Upper lobe of right lung (tissue), 1 donor: Measurements from ENCODE around the gene TMOD1. TPM values are rescaled to one million over a fixed set of nuclear protein-coding genes. Genes with fewer than 3 reads are reported as not detected.

Experiments
- ATAC-seq: fragments of 200-7000 bp; cut with Tn5 transposase; one replicate; pipeline ENCODE4 v1.9.1; 2020; ENCODE audit warnings: mild to moderate bottlenecking, moderate library complexity
- DNase-seq: peaks from one replicate; pipeline ENCODE4 v3.0.0-alpha.2; 2020
- H3K27ac ChIP-seq: fragments of 200-600 bp; one replicate; pipeline ENCODE4 v1.8.0; 2022
- H3K27me3 ChIP-seq: fragments of 200-600 bp; one replicate; pipeline ENCODE4 v1.8.0; 2022; ENCODE audit warnings: mild to moderate bottlenecking
- H3K36me3 ChIP-seq: fragments of 200-600 bp; one replicate; pipeline ENCODE4 v1.8.0; 2022
- H3K4me1 ChIP-seq: fragments of 200-600 bp; one replicate; pipeline ENCODE4 v1.8.0; 2022
- H3K4me3 ChIP-seq: fragments of 200-600 bp; one replicate; pipeline ENCODE4 v1.8.0; 2022; ENCODE audit warnings: mild to moderate bottlenecking
- H3K9me3 ChIP-seq: fragments of 200-600 bp; one replicate; pipeline ENCODE4 v1.8.0; 2022
- CTCF ChIP-seq: fragments of 200-600 bp; IDR thresholded peaks from one replicate; pipeline ENCODE4 v1.8.0; 2022; ENCODE audit warnings: antibody characterized with exemption
- intact Hi-C: fragments of 100-400 bp; cut with DNase I; formaldehyde crosslinking; loops from one replicate; pipeline ENCODE4 v1.11.0; 2022
- total RNA-seq: library from RNA; stranded (reverse); fragmentation: NEBNext Ultra II Directional; extraction: Animal tissue kit (Norgen Biotek cat#: 25700); gene quantifications from one replicate; pipeline ENCODE4 v1.2.1, GENCODE V29; 2021
- donor health status: DM: no; HTN: yes; CAD: no; lungs with severe emphysema.

Gene TMOD1
- total RNA-seq, 1 donor from 2014 or later: 11.3 TPM

GRCh38 chr9:97625620-97626019, 124.2 kb downstream of the TMOD1 start:
- ATAC-seq: no peak
- Histone ChIP-seq H3K9me3 (no peaks in the 10 kb centered on the region), H3K4me3 (no peak overlapping the region), H3K36me3 (peaks cover 39% of the 10 kb centered on the region), H3K27ac (no peak overlapping the region), H3K27me3 (no peaks in the 10 kb centered on the region), H3K4me1 (peaks cover 4% of the 10 kb centered on the region)
- DNase-seq: no peak
- intact Hi-C loops: no loop called here
- TF ChIP-seq CTCF: no peak

- DNase-seq (no peak), ATAC-seq (no peak)
- Histone ChIP-seq H3K4me3 (peak overlapping the region; percentile 9), H3K36me3 (peaks cover 25% of the 10 kb centered on the region), H3K9me3 (no peaks in the 10 kb centered on the region), H3K27me3 (no peaks in the 10 kb centered on the region), H3K27ac (peak overlapping the region; percentile 12), H3K4me1 (peaks cover 17% of the 10 kb centered on the region)
- TF ChIP-seq CTCF: no peak
- intact Hi-C loops: no loop called here
Measured at GRCh38 chr9:97627624-97628023, 126.2 kb downstream of the TMOD1 start.

GRCh38 chr9:97628668-97629067, 127.2 kb downstream of the TMOD1 start:
- no peak for DNase-seq
- Histone ChIP-seq H3K4me3 (no peak overlapping the region), H3K27ac (no peak overlapping the region), H3K9me3 (no peaks in the 10 kb centered on the region), H3K27me3 (no peaks in the 10 kb centered on the region), H3K36me3 (peaks cover 17% of the 10 kb centered on the region), H3K4me1 (peaks cover 17% of the 10 kb centered on the region)
- ATAC-seq: no peak
- intact Hi-C loops: no loop called here
- TF ChIP-seq CTCF: no peak

- no peak overlapping the region for H3K27ac ChIP-seq
Measured at GRCh38 chr9:97629156-97629555, 127.7 kb downstream of the TMOD1 start.

GRCh38 chr9:97630591-97630990, 129.1 kb downstream of the TMOD1 start:
- no peak overlapping the region for H3K27ac ChIP-seq
- no peak for TF ChIP-seq CTCF
- DNase-seq (no peak), ATAC-seq (no peak)
- no peaks in the 10 kb centered on the region for H3K9me3 ChIP-seq
- H3K4me1 ChIP-seq: peaks cover 29% of the 10 kb centered on the region
- H3K36me3 ChIP-seq: peaks cover 2% of the 10 kb centered on the region
- intact Hi-C loops: no loop called here
- H3K4me3 ChIP-seq: no peak overlapping the region
- no peaks in the 10 kb centered on the region for H3K27me3 ChIP-seq

More at GRCh38 chr9:97629156-97629555, 127.7 kb downstream of the TMOD1 start:
- DNase-seq (no peak), ATAC-seq (no peak)
- H3K4me3 ChIP-seq: no peak overlapping the region
- H3K36me3 ChIP-seq: peaks cover 12% of the 10 kb centered on the region
- H3K27me3 ChIP-seq: no peaks in the 10 kb centered on the region
- intact Hi-C loops: no loop called here
- H3K9me3 ChIP-seq: no peaks in the 10 kb centered on the region
- TF ChIP-seq CTCF: no peak
- H3K4me1 ChIP-seq: peaks cover 17% of the 10 kb centered on the region
